ENCODE measurements around the gene JARID2.

DNA sequence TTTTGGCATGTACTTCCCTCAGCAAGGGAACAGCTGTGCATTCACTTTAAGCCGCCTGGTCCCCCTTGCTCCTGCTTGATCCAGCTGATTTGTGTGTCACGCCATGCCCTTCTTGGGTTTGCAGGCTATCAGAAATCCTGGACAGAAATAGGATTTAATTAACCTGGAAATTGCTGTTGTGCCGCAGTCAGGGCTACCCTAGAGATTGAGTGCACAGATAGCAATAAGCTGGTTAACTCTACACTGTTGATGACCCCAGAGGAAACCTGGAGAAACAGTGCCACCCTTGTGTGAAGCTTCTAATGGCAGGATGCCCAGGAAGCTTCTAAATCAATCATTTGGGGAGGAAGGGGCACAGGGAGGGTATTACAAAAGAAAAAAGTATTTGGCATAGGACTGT, 199.0 kb downstream of the JARID2 start:
- TF ChIP-seq, protein P1, sequence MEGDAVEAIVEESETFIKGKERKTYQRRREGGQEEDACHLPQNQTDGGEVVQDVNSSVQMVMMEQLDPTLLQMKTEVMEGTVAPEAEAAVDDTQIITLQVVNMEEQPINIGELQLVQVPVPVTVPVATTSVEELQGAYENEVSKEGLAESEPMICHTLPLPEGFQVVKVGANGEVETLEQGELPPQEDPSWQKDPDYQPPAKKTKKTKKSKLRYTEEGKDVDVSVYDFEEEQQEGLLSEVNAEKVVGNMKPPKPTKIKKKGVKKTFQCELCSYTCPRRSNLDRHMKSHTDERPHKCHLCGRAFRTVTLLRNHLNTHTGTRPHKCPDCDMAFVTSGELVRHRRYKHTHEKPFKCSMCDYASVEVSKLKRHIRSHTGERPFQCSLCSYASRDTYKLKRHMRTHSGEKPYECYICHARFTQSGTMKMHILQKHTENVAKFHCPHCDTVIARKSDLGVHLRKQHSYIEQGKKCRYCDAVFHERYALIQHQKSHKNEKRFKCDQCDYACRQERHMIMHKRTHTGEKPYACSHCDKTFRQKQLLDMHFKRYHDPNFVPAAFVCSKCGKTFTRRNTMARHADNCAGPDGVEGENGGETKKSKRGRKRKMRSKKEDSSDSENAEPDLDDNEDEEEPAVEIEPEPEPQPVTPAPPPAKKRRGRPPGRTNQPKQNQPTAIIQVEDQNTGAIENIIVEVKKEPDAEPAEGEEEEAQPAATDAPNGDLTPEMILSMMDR (IDR thresholded peaks at IDR 0.05; ENCODE audit: low read depth, low read length, missing input control), result no peak
- TF ChIP-seq YY1 (IDR thresholded peaks at IDR 0.05) (no peak), EGR1 (IDR thresholded peaks at IDR 0.05; ENCODE audit: low read depth in 2 of 2) (no peak), TAF1 (conservative IDR thresholded peaks at IDR 0.05) (no peak), JUND (IDR thresholded peaks at IDR 0.05) (no peak)
- TF ChIP-seq, protein P2, sequence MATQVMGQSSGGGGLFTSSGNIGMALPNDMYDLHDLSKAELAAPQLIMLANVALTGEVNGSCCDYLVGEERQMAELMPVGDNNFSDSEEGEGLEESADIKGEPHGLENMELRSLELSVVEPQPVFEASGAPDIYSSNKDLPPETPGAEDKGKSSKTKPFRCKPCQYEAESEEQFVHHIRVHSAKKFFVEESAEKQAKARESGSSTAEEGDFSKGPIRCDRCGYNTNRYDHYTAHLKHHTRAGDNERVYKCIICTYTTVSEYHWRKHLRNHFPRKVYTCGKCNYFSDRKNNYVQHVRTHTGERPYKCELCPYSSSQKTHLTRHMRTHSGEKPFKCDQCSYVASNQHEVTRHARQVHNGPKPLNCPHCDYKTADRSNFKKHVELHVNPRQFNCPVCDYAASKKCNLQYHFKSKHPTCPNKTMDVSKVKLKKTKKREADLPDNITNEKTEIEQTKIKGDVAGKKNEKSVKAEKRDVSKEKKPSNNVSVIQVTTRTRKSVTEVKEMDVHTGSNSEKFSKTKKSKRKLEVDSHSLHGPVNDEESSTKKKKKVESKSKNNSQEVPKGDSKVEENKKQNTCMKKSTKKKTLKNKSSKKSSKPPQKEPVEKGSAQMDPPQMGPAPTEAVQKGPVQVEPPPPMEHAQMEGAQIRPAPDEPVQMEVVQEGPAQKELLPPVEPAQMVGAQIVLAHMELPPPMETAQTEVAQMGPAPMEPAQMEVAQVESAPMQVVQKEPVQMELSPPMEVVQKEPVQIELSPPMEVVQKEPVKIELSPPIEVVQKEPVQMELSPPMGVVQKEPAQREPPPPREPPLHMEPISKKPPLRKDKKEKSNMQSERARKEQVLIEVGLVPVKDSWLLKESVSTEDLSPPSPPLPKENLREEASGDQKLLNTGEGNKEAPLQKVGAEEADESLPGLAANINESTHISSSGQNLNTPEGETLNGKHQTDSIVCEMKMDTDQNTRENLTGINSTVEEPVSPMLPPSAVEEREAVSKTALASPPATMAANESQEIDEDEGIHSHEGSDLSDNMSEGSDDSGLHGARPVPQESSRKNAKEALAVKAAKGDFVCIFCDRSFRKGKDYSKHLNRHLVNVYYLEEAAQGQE (IDR thresholded peaks at IDR 0.05), result no peak
- TF ChIP-seq, protein P3, sequence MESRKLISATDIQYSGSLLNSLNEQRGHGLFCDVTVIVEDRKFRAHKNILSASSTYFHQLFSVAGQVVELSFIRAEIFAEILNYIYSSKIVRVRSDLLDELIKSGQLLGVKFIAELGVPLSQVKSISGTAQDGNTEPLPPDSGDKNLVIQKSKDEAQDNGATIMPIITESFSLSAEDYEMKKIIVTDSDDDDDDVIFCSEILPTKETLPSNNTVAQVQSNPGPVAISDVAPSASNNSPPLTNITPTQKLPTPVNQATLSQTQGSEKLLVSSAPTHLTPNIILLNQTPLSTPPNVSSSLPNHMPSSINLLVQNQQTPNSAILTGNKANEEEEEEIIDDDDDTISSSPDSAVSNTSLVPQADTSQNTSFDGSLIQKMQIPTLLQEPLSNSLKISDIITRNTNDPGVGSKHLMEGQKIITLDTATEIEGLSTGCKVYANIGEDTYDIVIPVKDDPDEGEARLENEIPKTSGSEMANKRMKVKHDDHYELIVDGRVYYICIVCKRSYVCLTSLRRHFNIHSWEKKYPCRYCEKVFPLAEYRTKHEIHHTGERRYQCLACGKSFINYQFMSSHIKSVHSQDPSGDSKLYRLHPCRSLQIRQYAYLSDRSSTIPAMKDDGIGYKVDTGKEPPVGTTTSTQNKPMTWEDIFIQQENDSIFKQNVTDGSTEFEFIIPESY (IDR thresholded peaks at IDR 0.05), result no peak

All from liver (tissue), 3 donors.